ENCODE measurements around the gene SLIT3.

The SLIT3 gene

DNA sequence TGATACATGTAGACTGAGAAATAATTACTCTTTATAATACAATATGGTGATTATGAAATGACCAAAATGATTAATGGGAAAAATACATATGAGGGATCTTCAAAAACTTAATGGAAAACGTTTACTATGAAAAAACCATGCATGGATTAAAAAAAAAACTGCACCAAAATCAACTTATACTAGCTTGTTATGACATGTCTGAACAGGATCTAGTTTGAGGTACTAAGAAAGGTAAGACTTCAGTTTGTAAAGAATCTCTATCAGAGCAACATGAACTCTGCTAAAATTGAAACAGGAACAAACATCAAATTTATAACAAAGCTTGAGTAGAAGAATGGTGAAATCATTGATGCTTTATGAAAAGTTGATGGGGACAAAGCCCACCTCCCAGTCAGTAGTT, 178.0 kb downstream of the SLIT3 start:
- no peak for DNase-seq (ENCODE audit: low read depth)
- no peak overlapping the region for H3K4me3 ChIP-seq (ENCODE audit: low read depth, low read length)
- TF ChIP-seq, protein P1, sequence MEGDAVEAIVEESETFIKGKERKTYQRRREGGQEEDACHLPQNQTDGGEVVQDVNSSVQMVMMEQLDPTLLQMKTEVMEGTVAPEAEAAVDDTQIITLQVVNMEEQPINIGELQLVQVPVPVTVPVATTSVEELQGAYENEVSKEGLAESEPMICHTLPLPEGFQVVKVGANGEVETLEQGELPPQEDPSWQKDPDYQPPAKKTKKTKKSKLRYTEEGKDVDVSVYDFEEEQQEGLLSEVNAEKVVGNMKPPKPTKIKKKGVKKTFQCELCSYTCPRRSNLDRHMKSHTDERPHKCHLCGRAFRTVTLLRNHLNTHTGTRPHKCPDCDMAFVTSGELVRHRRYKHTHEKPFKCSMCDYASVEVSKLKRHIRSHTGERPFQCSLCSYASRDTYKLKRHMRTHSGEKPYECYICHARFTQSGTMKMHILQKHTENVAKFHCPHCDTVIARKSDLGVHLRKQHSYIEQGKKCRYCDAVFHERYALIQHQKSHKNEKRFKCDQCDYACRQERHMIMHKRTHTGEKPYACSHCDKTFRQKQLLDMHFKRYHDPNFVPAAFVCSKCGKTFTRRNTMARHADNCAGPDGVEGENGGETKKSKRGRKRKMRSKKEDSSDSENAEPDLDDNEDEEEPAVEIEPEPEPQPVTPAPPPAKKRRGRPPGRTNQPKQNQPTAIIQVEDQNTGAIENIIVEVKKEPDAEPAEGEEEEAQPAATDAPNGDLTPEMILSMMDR (IDR thresholded peaks at IDR 0.05; ENCODE audit: low read depth, low read length, missing control alignments): no peak

DNA sequence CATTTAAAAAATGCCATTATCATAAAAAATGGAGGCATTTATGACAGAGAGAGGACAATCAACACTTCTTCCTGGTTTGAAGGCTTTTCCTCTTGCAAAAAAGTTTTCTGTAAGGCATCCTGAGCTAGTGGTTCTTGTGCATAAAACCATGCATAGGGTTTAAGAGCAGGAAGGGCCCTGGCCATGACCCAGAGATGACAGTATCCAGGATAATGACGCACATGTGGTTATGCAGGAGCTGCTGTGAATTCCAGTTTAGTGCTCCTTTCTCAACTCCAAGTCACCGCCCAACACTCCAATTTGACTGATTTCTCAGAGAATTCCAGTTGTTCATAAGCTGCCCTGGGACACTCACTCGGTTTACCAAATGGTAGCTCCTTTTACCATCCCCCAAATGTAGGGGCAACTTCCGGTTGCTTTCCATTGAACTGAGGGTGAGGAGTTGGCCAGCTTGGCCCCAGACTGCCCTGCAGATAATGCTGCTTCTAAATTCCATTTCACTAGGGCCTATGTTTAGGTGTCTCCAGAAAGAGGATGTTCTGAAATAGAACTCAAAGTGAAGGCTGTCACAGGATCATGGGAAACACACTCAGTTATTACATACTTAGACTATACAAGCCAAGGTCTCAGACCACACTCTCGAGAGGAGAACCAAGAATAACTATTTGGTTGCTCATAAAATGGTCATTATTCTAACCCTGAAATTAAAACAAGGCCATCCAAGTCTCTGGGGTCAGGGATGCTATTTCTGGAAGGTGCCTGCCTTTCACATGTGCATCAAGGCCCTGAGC, 179.1 kb downstream of the SLIT3 start:
- H3K4me3 ChIP-seq (ENCODE audit: low read depth, low read length): no peak overlapping the region
- DNase-seq (ENCODE audit: low read depth): no peak
- TF ChIP-seq, protein P1 (IDR thresholded peaks at IDR 0.05; ENCODE audit: low read depth, low read length, missing control alignments): no peak

DNA sequence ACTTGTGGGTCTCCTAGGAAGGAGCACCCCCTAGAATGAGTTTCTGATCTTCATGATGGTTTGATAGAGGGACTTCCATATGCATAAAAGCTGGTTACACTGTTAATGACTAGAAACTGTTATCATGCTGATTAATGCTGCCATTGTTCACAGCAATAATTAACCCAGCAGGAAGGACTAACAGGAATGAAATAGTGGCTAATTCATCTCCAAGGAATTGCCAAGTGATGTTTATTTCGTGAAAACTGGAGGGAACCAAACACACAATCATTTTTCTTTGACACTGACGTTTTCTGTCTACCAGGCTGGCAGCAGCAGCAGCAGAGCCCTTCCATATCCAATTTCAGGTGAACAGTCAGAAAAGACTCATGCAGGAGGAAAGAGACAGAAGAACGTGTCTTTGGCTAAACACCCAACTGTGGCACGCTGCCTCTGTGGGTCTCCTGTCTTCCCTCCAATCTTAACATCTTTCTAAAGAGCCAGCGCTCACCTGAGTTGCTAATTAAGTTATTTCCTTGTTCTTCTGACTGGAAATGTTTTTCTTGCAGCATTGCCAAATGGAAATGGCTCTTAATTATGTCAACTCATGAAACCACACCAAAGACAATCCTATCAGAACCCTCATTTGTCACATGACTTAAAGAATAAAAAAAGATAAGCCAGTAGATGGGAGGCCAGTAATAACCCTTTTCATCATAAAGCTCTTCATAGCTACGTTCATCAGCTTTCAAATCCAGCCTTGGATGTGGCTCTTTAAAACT, 181.5 kb downstream of the SLIT3 start:
- TF ChIP-seq, protein P1 (IDR thresholded peaks at IDR 0.05; ENCODE audit: low read depth, low read length, missing control alignments): no peak
- no peak for DNase-seq (ENCODE audit: low read depth)
- no peak overlapping the region for H3K4me3 ChIP-seq (ENCODE audit: low read depth, low read length)

GRCh38 chr5:169116961-169117461, 183.9 kb downstream of the SLIT3 start:
- TF ChIP-seq, protein P1 (IDR thresholded peaks at IDR 0.05; ENCODE audit: low read depth, low read length, missing control alignments): peak; percentile 13
- no peak for DNase-seq (ENCODE audit: low read depth)
- H3K4me3 ChIP-seq (ENCODE audit: low read depth, low read length): no peak overlapping the region

DNA sequence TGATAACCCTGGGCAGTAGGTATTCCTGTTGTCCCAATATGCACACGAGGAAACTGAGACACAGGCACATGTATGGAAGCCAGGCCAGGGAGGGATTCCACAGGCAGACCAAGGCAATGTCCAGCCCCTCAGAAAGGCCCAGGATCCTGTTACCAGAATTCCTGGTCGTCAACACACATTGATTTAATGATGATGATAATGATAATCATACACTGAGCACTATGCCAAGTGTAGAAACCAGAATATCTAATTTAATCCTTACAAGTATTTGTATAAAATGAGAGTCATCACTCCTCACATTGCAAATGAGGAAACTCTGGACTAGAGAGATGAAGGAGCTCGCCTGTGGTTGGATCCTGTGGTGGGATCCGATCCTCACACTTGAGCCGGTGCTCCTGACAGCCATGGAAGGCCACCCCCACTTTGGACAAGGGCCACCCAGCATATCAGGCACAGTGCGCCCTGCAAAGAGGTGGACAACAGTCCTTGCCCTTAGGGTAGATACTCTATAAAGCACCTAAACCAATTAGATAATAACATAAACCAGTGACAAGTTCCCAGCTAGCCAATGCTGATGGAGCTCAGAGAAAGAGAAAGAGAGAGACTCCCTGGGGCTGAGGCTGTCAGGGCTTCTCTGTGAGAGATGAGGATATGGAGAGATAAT, 185.3 kb downstream of the SLIT3 start:
- TF ChIP-seq, protein P1 (IDR thresholded peaks at IDR 0.05; ENCODE audit: low read depth, low read length, missing control alignments): no peak
- H3K4me3 ChIP-seq (ENCODE audit: low read depth, low read length): no peak overlapping the region
- DNase-seq (ENCODE audit: low read depth): no peak

DNA sequence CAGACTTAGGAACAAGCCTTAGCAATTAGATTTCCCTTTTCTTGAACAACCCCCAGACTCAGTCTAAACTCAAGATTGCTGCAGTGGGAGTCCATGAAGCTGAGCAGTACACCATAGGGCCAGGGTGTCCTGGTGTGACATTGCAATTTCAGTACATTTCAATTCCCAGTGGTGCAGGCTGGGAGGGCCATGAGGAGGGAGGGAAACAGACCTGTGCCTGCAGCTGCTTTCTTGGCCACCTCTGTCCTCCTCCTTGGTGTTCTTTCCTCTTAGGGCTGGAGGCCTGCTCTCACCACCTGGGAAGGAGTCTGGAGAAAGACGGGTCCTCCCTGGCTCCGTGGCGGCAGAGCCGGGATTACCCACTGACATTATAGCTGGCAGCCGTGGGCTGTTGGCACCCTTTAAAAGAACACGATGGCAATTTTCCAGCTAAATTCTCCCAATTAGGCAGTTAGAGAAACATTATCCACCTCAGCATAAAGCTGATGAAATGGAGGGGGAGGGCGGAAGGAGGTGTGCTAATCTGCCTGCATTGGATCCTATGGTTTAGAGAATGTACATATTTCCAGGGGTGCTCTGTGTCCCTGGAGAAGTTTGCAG, 186.4 kb downstream of the SLIT3 start:
- TF ChIP-seq, protein P1 (IDR thresholded peaks at IDR 0.05; ENCODE audit: low read depth, low read length, missing control alignments): no peak
- H3K4me3 ChIP-seq (ENCODE audit: low read depth, low read length): no peak overlapping the region
- DNase-seq (ENCODE audit: low read depth): no peak
